ENCODE data around the gene MLC1. TPM values are rescaled to one million over a fixed set of nuclear protein-coding genes. Genes with fewer than 3 reads are reported as not detected.

The MLC1 gene
- total and polyA plus RNA-seq, 2 donors (not counting 1 experiment from before 2014, with no cell fraction given), result 0.34 TPM; not detected in 1

DNA sequence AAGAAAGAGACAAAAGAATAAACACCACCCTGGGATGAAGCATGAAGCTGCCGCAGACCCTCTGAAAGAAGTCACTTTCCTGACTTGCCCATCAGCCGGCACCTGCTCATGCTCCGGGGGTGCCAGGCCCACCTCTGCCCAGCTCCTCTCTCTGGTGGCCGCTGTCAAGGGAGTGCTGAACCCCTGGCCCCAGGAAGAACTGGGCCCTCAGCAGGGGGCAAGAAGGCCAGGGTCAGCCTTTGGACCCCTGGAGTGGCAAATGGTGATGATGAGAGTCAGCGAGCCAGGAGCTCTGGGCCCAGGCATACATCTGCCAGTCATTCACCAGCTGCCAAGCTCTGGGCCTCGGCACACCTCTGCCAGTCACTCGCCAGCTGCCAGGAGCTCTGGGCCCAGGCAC is 44.5 kb downstream of the MLC1 start:
- H3K36me3 ChIP-seq (replicated peaks in 1 of 2; ENCODE audit: control extremely low read depth in 1 of 2, control insufficient read depth in 1 of 2, extremely low read depth in 1 of 2, insufficient read depth in 2 of 2, low read length in 1 of 2), result no peaks in the 10 kb centered on the region
- no peak overlapping the region for H3K27ac ChIP-seq (ENCODE audit: low read length in 2 of 2)
- no peaks in the 10 kb centered on the region for H4K20me1 ChIP-seq (ENCODE audit: control insufficient read depth, insufficient read depth, low read length, poor library complexity, severe bottlenecking)
- TF ChIP-seq, protein P1, sequence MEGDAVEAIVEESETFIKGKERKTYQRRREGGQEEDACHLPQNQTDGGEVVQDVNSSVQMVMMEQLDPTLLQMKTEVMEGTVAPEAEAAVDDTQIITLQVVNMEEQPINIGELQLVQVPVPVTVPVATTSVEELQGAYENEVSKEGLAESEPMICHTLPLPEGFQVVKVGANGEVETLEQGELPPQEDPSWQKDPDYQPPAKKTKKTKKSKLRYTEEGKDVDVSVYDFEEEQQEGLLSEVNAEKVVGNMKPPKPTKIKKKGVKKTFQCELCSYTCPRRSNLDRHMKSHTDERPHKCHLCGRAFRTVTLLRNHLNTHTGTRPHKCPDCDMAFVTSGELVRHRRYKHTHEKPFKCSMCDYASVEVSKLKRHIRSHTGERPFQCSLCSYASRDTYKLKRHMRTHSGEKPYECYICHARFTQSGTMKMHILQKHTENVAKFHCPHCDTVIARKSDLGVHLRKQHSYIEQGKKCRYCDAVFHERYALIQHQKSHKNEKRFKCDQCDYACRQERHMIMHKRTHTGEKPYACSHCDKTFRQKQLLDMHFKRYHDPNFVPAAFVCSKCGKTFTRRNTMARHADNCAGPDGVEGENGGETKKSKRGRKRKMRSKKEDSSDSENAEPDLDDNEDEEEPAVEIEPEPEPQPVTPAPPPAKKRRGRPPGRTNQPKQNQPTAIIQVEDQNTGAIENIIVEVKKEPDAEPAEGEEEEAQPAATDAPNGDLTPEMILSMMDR (IDR thresholded peaks at IDR 0.05), result no peak
- TF ChIP-seq EZH2 (IDR thresholded peaks at IDR 0.05; ENCODE audit: borderline replicate concordance, insufficient read depth, low read depth, low read length, poor library complexity, severe bottlenecking), result no peak
- H3K27ac Mint-ChIP-seq, result no peak overlapping the region
- CTCF ChIA-PET, result no interaction called here
- peaks cover 18% of the 10 kb centered on the region for H3K27me3 Mint-ChIP-seq
- peaks cover 0 to 13% (median 5%) of the 10 kb centered on the region in 3 donors for H3K9me3 ChIP-seq (ENCODE audit: control extremely low read depth in 1 of 3, control insufficient read depth in 2 of 3, insufficient read depth in 1 of 3, low read length in 2 of 3)
- no peak overlapping the region for H3K4me2 ChIP-seq (replicated peaks; ENCODE audit: low read depth, low read length, poor library complexity, severe bottlenecking)
- H3K27me3 ChIP-seq (replicated peaks in 1 of 4; ENCODE audit: control extremely low read depth in 1 of 4, control insufficient read depth in 3 of 4, insufficient read depth in 4 of 4, low read length in 3 of 4), result peaks cover 0 to 5% (median 0%) of the 10 kb centered on the region in 4 experiments
- DNase-seq (no peak), ATAC-seq (ENCODE audit: low read depth) (no peak)
- intact Hi-C loops (cut with micrococcal nuclease), result no loop called here
- no peaks in the 10 kb centered on the region for H3K4me1 ChIP-seq (ENCODE audit: control insufficient read depth in 2 of 2, insufficient read depth in 2 of 2, low read length in 2 of 2)
- H2AFZ ChIP-seq (ENCODE audit: insufficient read depth, low read depth, low read length, poor library complexity, severe bottlenecking), result no peak overlapping the region
- no peaks in the 10 kb centered on the region for H3K79me2 ChIP-seq (ENCODE audit: control insufficient read depth, insufficient read depth, low read length)
- H3K4me3 ChIP-seq (ENCODE audit: control extremely low read depth in 1 of 5, extremely low read depth in 1 of 5, insufficient read depth in 1 of 5, low read depth in 2 of 5, low read length in 4 of 5), result no peak overlapping the region
- H3K4me3 Mint-ChIP-seq, result no peak overlapping the region
- H3K4me1 Mint-ChIP-seq, result no peaks in the 10 kb centered on the region
- peaks cover 5% of the 10 kb centered on the region for H3K9me3 Mint-ChIP-seq (ENCODE audit: insufficient read depth)
- no peak overlapping the region for H3K9ac ChIP-seq (ENCODE audit: low read length)
- WGBS (ENCODE audit: insufficient coverage), result 98% methylated on average over 7 of the region's 7 CpGs
- POLR2A ChIA-PET, result no interaction called here

DNA sequence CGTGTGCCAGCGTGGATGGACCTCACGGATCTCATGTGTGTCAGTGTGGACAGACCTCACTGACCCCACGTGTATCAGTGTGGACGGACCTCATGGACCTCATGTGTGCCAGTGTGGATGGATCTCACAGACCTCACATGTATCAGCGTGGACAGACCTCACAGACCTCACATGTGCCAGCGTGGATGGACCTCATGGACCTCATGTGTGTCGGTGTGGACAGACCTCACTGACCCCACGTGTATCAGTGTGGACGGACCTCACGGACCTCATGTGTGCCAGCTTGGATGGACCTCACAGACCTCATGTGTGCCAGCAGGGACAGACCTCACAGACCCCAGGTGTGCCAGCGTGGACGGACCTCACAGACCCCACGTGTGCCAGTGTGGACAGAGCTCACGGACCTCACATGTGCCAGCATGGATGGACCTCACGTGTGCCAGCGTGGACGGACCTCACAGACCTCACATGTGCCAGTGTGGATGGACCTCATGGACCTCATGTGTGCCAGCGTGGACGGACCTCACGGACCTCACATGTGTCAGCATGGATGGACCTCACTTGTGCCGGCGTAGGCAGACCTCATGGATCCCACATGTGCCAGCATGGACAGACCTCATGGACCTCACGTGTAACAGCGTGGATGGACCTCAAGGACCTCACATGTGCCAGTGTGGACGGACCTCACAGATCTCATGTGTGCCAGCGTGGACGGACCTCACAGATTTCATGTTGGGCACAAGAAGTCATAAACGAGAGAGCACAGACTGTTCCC is 45.4 kb downstream of the MLC1 start:
- Histone ChIP-seq H3K4me3 (ENCODE audit: control extremely low read depth in 1 of 5, extremely low read depth in 1 of 5, insufficient read depth in 1 of 5, low read depth in 2 of 5, low read length in 4 of 5) (no peak overlapping the region), H3K36me3 (replicated peaks in 1 of 2; ENCODE audit: control extremely low read depth in 1 of 2, control insufficient read depth in 1 of 2, extremely low read depth in 1 of 2, insufficient read depth in 2 of 2, low read length in 1 of 2) (no peaks in the 10 kb centered on the region), H3K4me2 (replicated peaks; ENCODE audit: low read depth, low read length, poor library complexity, severe bottlenecking) (no peak overlapping the region), H3K9ac (ENCODE audit: low read length) (no peak overlapping the region), H3K4me1 (ENCODE audit: control insufficient read depth in 2 of 2, insufficient read depth in 2 of 2, low read length in 2 of 2) (peaks cover 2 to 4% of the 10 kb centered on the region in 2 donors), H3K27ac (ENCODE audit: low read length in 2 of 2) (no peak overlapping the region), H3K9me3 (ENCODE audit: control extremely low read depth in 1 of 3, control insufficient read depth in 2 of 3, insufficient read depth in 1 of 3, low read length in 2 of 3) (peaks cover 0 to 13% (median 5%) of the 10 kb centered on the region in 3 donors), H4K20me1 (ENCODE audit: control insufficient read depth, insufficient read depth, low read length, poor library complexity, severe bottlenecking) (no peaks in the 10 kb centered on the region), H2AFZ (ENCODE audit: insufficient read depth, low read depth, low read length, poor library complexity, severe bottlenecking) (no peak overlapping the region), H3K79me2 (ENCODE audit: control insufficient read depth, insufficient read depth, low read length) (no peaks in the 10 kb centered on the region), H3K27me3 (replicated peaks in 1 of 4; ENCODE audit: control extremely low read depth in 1 of 4, control insufficient read depth in 3 of 4, insufficient read depth in 4 of 4, low read length in 3 of 4) (peaks cover 0 to 5% (median 0%) of the 10 kb centered on the region in 4 experiments)
- Mint-ChIP-seq H3K4me3 (no peak overlapping the region), H3K27me3 (peaks cover 18% of the 10 kb centered on the region), H3K27ac (no peak overlapping the region), H3K9me3 (ENCODE audit: insufficient read depth) (peaks cover 5% of the 10 kb centered on the region), H3K4me1 (peaks cover 2% of the 10 kb centered on the region)
- WGBS (ENCODE audit: insufficient coverage), result 94% methylated on average over 29 of the region's 29 CpGs
- ATAC-seq (ENCODE audit: low read depth) (no peak), DNase-seq (no peak)
- intact Hi-C loops (cut with micrococcal nuclease), result no loop called here
- POLR2A ChIA-PET, result no interaction called here
- CTCF ChIA-PET, result no interaction called here
- TF ChIP-seq, protein P1 (IDR thresholded peaks at IDR 0.05), result no peak
- TF ChIP-seq EZH2 (IDR thresholded peaks at IDR 0.05; ENCODE audit: borderline replicate concordance, insufficient read depth, low read depth, low read length, poor library complexity, severe bottlenecking), result no peak
